ENCODE measurements around the gene AK5.
A peak's percentile ranks its signal among the peaks of the same experiment; 100 is the strongest.

The AK5 gene

DNA sequence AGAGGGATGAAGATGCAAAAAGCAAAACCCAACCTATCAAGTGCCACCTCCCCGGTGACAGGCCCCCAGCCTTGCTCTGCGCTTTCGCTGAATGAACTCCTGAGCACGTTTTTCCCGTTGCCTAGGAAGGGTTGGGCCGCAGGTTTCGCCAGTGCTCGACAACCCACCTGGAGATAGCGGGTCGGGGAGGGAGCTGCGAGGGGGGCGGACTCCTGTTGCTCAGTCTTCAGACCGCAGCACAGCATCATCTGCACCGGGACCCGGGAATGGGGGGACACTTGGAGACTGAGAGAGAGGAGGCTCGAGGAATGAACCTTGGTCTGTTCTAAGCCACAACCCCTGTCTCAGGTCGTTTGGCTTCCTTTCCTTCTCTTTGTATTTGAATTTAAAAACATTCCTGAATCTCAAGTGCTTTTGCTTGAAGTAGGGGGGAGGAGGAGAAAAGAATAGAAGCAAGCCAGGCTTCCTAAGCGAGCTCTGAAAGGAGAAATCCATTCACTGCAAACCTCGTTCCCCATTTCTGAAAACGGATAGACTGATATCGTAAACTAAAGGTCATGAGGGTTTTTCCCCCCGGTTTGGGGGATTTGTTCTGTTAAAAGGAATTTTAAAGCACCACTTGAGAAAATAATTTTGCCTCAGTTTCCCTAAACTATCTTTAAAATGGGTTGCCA, 1.2 kb downstream of the AK5 start:
- peak; percentile 10 to 14 for DNase-seq (ENCODE audit: low read depth in 2 of 2)
- no peak for TF ChIP-seq CTCF (IDR thresholded peaks at IDR 0.05; ENCODE audit: low read depth, low read length)
- H3K4me3 ChIP-seq (replicated peaks in 1 of 2; ENCODE audit: low read depth in 2 of 2, low read length in 2 of 2), result peak overlapping the region; percentile 68 to 86

- no peak for TF ChIP-seq CTCF (IDR thresholded peaks at IDR 0.05; ENCODE audit: low read depth, low read length)
- H3K4me3 ChIP-seq (replicated peaks in 1 of 2; ENCODE audit: low read depth in 2 of 2, low read length in 2 of 2), result no peak overlapping the region
- DNase-seq (ENCODE audit: low read depth in 2 of 2), result no peak
These were observed 2.0 kb downstream of the AK5 start for GRCh38 chr1:77283701-77284425.

GRCh38 chr1:77287535-77287934, 5.7 kb downstream of the AK5 start:
- TF ChIP-seq CTCF (IDR thresholded peaks at IDR 0.05; ENCODE audit: low read depth, low read length), result no peak
- no peak for DNase-seq (ENCODE audit: low read depth in 2 of 2)

DNA sequence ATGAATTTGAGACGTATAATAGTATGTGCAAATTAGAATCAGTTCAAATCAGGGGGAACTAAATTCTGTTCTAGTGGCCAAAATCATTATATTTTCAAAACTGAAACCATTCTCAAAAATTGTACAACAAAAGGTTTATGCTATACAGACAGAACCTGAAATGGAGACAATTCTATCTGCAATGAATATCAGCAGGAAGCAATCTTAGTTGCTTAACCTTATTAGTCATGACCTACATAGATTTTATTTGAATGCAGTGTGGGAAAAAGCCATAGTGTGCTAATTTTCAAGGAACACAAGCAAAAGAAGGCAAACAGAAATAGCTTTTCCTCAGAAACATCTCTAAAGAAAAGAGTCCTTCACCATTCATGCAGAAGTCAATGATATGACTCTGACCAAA, 6.5 kb downstream of the AK5 start:
- DNase-seq (ENCODE audit: low read depth in 2 of 2), result peak; percentile 53 to 67
- H3K4me3 ChIP-seq (replicated peaks in 1 of 2; ENCODE audit: low read depth in 2 of 2, low read length in 2 of 2), result no peak overlapping the region
- TF ChIP-seq CTCF (IDR thresholded peaks at IDR 0.05; ENCODE audit: low read depth, low read length), result no peak

More at GRCh38 chr1:77287535-77287934, 5.7 kb downstream of the AK5 start:
- H3K4me3 ChIP-seq (replicated peaks in 1 of 2; ENCODE audit: low read depth in 2 of 2, low read length in 2 of 2), result no peak overlapping the region

DNA sequence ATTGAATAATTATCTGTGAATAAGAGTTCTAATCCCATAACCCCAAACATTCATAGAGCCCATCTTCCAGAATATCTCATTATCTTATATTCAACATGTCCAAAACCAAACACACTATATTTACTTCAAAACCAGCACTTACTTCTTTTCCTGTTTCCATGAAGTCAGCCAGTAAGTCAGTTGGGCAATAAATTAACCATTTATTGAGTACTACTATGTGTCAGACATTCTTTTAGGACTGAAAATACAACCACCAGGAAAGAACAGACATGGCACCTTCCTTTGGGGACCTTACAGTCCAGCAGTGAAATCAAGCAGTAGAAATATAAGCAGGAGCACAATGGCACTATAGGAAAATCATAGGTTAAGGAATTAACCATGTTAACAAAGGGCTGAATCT, 8.8 kb downstream of the AK5 start:
- no peak overlapping the region for H3K4me3 ChIP-seq (replicated peaks in 1 of 2; ENCODE audit: low read depth in 2 of 2, low read length in 2 of 2)
- peak; percentile 13 to 19 for DNase-seq (ENCODE audit: low read depth in 2 of 2)
- no peak for TF ChIP-seq CTCF (IDR thresholded peaks at IDR 0.05; ENCODE audit: low read depth, low read length)

GRCh38 chr1:77292551-77292950, 10.7 kb downstream of the AK5 start:
- no peak overlapping the region for H3K4me3 ChIP-seq (replicated peaks in 1 of 2; ENCODE audit: low read depth in 2 of 2, low read length in 2 of 2)
- no peak for DNase-seq (ENCODE audit: low read depth in 2 of 2)
- TF ChIP-seq CTCF (IDR thresholded peaks at IDR 0.05; ENCODE audit: low read depth, low read length), result no peak
